ENCODE data around the gene SP8. TPM values are rescaled to one million over a fixed set of nuclear protein-coding genes. Genes with fewer than 3 reads are reported as not detected.

SP8 gene
- polyA plus RNA-seq, 1 donor (not counting 4 experiments of a cell fraction or from before 2014, with no cell fraction given): 0.17 TPM

DNA sequence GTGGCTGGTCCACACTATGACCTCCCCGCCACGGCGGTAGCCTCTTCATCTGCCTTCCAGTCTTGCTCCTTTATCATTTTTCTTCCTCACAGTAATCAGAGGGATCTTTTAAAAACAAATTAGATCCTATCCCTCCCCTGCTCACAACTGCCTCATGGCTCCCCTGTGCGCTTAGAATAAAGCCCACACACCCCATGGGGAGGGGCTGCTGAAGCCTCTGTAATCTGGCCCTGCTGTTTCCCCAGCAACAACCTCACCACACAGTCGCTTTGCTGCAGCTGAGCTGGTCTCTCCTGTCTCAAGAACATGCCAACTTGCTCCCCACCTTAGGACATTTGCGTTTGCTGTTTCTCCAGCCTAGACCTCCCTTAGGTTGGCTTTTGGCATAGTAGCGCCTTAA lies 41.0 kb downstream of the SP8 start:
- dilution Hi-C loops (cut with MboI; ENCODE audit: extremely low pct_ligation_motif_present, low sequenced_read_pairs): no loop called here
- Histone ChIP-seq H3K9ac (ENCODE audit: control insufficient read depth, extremely low read depth, insufficient read depth, low read length) (no peak overlapping the region), H3K27ac (ENCODE audit: control insufficient read depth, insufficient read depth, low read length) (no peak overlapping the region), H4K20me1 (ENCODE audit: control insufficient read depth, extremely low read depth, insufficient read depth, low read length) (no peaks in the 10 kb centered on the region), H3K4me2 (ENCODE audit: control insufficient read depth, extremely low read depth, insufficient read depth, low read depth, low read length) (no peak overlapping the region), H3K9me3 (ENCODE audit: control insufficient read depth, low read depth, low read length) (no peaks in the 10 kb centered on the region), H3K9me1 (ENCODE audit: control insufficient read depth, extremely low read depth, insufficient read depth, low read length) (no peaks in the 10 kb centered on the region), H3K4me3 (ENCODE audit: control insufficient read depth in 2 of 3, extremely low read depth in 1 of 3, insufficient read depth in 2 of 3, low read depth in 1 of 3, low read length in 3 of 3) (no peak overlapping the region), H3K4me1 (ENCODE audit: control insufficient read depth, extremely low read depth, insufficient read depth, low read length) (no peaks in the 10 kb centered on the region), H3K79me2 (ENCODE audit: control insufficient read depth, insufficient read depth, low read length) (no peaks in the 10 kb centered on the region), H2AFZ (ENCODE audit: control insufficient read depth, low read length) (no peak overlapping the region), H3K36me3 (ENCODE audit: control insufficient read depth in 2 of 2, extremely low read depth in 1 of 2, insufficient read depth in 2 of 2, low read length in 2 of 2) (no peaks in the 10 kb centered on the region), H3K27me3 (ENCODE audit: control insufficient read depth, extremely low read depth, insufficient read depth, low read length) (no peaks in the 10 kb centered on the region)
- FAIRE-seq: no peak
- no peak for TF ChIP-seq EZH2 (IDR thresholded peaks at IDR 0.05; ENCODE audit: low read length)
- TF ChIP-seq CTCF (optimal IDR thresholded peaks at IDR 0.05 in 1 of 3, IDR thresholded peaks at IDR 0.05 in 1 of 3, conservative IDR thresholded peaks at IDR 0.05 in 1 of 3; ENCODE audit: extremely low read depth in 1 of 3, insufficient read depth in 2 of 3, low read length in 3 of 3): no peak
- DNase-seq (ENCODE audit: low read depth, low spot score): no peak

GRCh38 chr7:20744954-20745446 lies 41.7 kb downstream of the SP8 start:
- FAIRE-seq (no peak), DNase-seq (ENCODE audit: low read depth, low spot score) (no peak)
- no peaks in the 10 kb centered on the region for H3K36me3 ChIP-seq (ENCODE audit: control insufficient read depth in 2 of 2, extremely low read depth in 1 of 2, insufficient read depth in 2 of 2, low read length in 2 of 2)
- H3K4me1 ChIP-seq (ENCODE audit: control insufficient read depth, extremely low read depth, insufficient read depth, low read length): no peaks in the 10 kb centered on the region
- no peak overlapping the region for H3K27ac ChIP-seq (ENCODE audit: control insufficient read depth, insufficient read depth, low read length)
- dilution Hi-C loops (cut with MboI; ENCODE audit: extremely low pct_ligation_motif_present, low sequenced_read_pairs): no loop called here
- H4K20me1 ChIP-seq (ENCODE audit: control insufficient read depth, extremely low read depth, insufficient read depth, low read length): no peaks in the 10 kb centered on the region
- H3K27me3 ChIP-seq (ENCODE audit: control insufficient read depth, extremely low read depth, insufficient read depth, low read length): no peaks in the 10 kb centered on the region
- no peak overlapping the region for H3K4me3 ChIP-seq (ENCODE audit: control insufficient read depth in 2 of 3, extremely low read depth in 1 of 3, insufficient read depth in 2 of 3, low read depth in 1 of 3, low read length in 3 of 3)
- H3K79me2 ChIP-seq (ENCODE audit: control insufficient read depth, insufficient read depth, low read length): no peaks in the 10 kb centered on the region
- H3K4me2 ChIP-seq (ENCODE audit: control insufficient read depth, extremely low read depth, insufficient read depth, low read depth, low read length): no peak overlapping the region
- H2AFZ ChIP-seq (ENCODE audit: control insufficient read depth, low read length): no peak overlapping the region
- H3K9ac ChIP-seq (ENCODE audit: control insufficient read depth, extremely low read depth, insufficient read depth, low read length): no peak overlapping the region
- H3K9me3 ChIP-seq (ENCODE audit: control insufficient read depth, low read depth, low read length): no peaks in the 10 kb centered on the region
- H3K9me1 ChIP-seq (ENCODE audit: control insufficient read depth, extremely low read depth, insufficient read depth, low read length): no peaks in the 10 kb centered on the region
- no peak for TF ChIP-seq EZH2 (IDR thresholded peaks at IDR 0.05; ENCODE audit: low read length)
- TF ChIP-seq CTCF (optimal IDR thresholded peaks at IDR 0.05 in 1 of 3, IDR thresholded peaks at IDR 0.05 in 1 of 3, conservative IDR thresholded peaks at IDR 0.05 in 1 of 3; ENCODE audit: extremely low read depth in 1 of 3, insufficient read depth in 2 of 3, low read length in 3 of 3): peak; percentile 11 to 28 (median 23)
